NCI-H128 (cell line): ENCODE measurements around the gene KIAA1671.
"Not testable (repeated sequence)": the region's sequence is repeated elsewhere in the genome, so short reads cannot be mapped to it uniquely, and the experiment has no call there.

Experiments used
- DNase-seq: peaks from one replicate; lab custom pipeline; 2025; ENCODE audit not compliant: unreplicated experiment; lab: John Stamatoyannopoulos, UW

Gene KIAA1671

GRCh38 chr22:25212337-25212736 is 259.8 kb downstream of the KIAA1671 start:
- no peak for DNase-seq

- DNase-seq = no peak
These were observed 260.7 kb downstream of the KIAA1671 start for GRCh38 chr22:25213221-25213620.

- DNase-seq = no peak
These were observed 263.7 kb downstream of the KIAA1671 start for GRCh38 chr22:25216230-25216629.

- DNase-seq = no peak
These were observed 266.7 kb downstream of the KIAA1671 start, which contains the start of gene CRYBB2 for GRCh38 chr22:25219211-25219689. TSS of gene CRYBB2 (plus strand) at chr22:25219639. CDS start at chr22:25221430, 1,791 bp downstream.

GRCh38 chr22:25219948-25220442 is 267.5 kb downstream of the KIAA1671 start:
- no peak for DNase-seq

- DNase-seq = no peak
These were observed 269.3 kb downstream of the KIAA1671 start for GRCh38 chr22:25221790-25222189.

- no peak for DNase-seq
These were observed 270.8 kb downstream of the KIAA1671 start for GRCh38 chr22:25223269-25223850.

GRCh38 chr22:25228822-25229221 is 276.3 kb downstream of the KIAA1671 start:
- no peak for DNase-seq

GRCh38 chr22:25230760-25231159 is 278.2 kb downstream of the KIAA1671 start:
- not testable (repeated sequence) for DNase-seq

- no peak for DNase-seq
These were observed 279.8 kb downstream of the KIAA1671 start for GRCh38 chr22:25232301-25232700.

- not testable (repeated sequence) for DNase-seq
These were observed 281.2 kb downstream of the KIAA1671 start for GRCh38 chr22:25233706-25234105.

GRCh38 chr22:25235547-25236290 is 283.2 kb downstream of the KIAA1671 start:
- DNase-seq = peak; percentile 53

GRCh38 chr22:25236417-25236816 is 283.9 kb downstream of the KIAA1671 start:
- no peak for DNase-seq

- no peak for DNase-seq
These were observed 285.0 kb downstream of the KIAA1671 start for GRCh38 chr22:25237503-25237902.

GRCh38 chr22:25238058-25238457 is 285.5 kb downstream of the KIAA1671 start:
- not testable (repeated sequence) for DNase-seq
